ENCODE measurements around the gene G6PD. TPM values are rescaled to one million over a fixed set of nuclear protein-coding genes. Genes with fewer than 3 reads are reported as not detected.
A peak's percentile ranks its signal among the peaks of the same experiment; 100 is the strongest.
"Not testable (repeated sequence)": the region's sequence is repeated elsewhere in the genome, so short reads cannot be mapped to it uniquely, and the experiment has no call there.

Gene G6PD
- total RNA-seq, 8 experiments from 2014 or later = 16.7 to 163 (median 27.6) TPM

DNA sequence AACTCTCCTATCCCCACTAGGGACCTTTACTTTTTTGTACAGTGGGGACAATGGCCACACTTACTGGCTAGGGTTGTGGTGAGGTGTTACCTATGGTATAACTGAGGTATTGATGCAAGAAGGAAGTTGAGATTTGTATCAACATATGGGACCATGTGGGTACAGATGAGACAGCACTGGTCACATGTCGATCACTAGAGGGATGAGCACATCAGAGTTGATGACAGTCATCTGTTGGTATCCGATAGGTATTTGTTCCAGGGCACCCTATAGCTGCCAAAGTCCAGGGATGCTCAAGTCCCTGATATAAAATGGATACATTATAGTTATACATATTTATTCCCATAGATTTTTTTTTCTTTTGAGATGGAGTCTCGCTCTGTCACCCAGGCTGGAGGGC lies 43.7 kb downstream of the G6PD start:
- in situ Hi-C loops (cut with MboI; ENCODE audit: low pct_unique_long_range_greater_than_20kb in 2 of 9, low sequenced_read_pairs in 9 of 9, unreplicated experiment in 9 of 9) = no loop called here
- 49 to 80% methylated on average over 1 to 3 of the region's 3 CpGs; no CpG with 5 or more reads in 8 of the 10 experiments for WGBS, 10 experiments
- H3K4me3 ChIP-seq = no peak overlapping the region
- H3K4me1 ChIP-seq (replicated peaks in 1 of 2) = no peaks in the 10 kb centered on the region
- no peak for ATAC-seq (replicated peaks in 6 of 8)
- no peak overlapping the region for H3K27ac ChIP-seq

DNA sequence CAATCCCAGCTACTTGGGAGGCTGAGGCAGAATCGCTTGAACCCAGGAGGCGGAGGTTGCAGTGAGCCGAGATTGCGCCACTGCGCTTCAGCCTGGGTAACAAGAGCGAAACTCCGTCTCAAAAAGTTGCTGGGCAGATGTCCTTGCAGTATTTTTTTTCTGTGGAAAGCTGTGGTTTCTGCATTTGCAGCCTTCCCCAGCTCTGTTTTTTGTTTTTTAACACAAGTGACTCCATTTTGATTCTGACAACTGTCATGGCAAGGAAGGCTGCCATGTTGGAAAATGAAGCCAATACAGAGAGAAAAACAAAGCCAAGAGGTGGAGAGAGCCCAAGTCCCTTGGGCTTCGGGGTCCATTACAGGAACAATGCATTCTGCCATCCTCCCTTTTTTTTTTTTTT lies 44.5 kb downstream of the G6PD start:
- in situ Hi-C loops (cut with MboI; ENCODE audit: low pct_unique_long_range_greater_than_20kb in 2 of 9, low sequenced_read_pairs in 9 of 9, unreplicated experiment in 9 of 9) = no loop called here
- Histone ChIP-seq H3K4me3 (no peak overlapping the region), H3K4me1 (replicated peaks in 1 of 2) (no peaks in the 10 kb centered on the region), H3K27ac (no peak overlapping the region)
- 40 to 100% (median 70%) methylated on average over 1 to 5 of the region's 8 CpGs; no CpG with 5 or more reads in 4 of the 10 experiments for WGBS, 10 experiments
- ATAC-seq (replicated peaks in 6 of 8) = no peak

DNA sequence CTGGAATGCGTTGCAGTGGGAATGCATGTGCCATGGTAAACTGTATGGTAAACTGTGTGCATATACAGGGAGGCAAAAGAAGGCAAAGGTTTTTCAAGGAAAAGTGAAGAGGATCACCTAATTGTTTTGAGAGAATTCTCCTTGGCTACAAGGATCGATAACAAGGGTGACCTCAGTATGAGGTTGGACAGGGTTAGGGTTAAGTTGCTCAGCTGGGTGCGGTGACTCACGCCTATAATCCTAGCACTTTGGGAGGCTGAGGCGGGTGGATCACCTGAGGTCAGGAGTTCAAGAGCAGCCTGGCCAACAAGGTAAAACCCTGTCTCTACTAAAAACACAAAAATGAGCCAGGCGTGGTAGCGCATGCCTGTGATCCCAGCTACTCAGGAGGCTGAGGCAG lies 45.2 kb downstream of the G6PD start:
- H3K4me3 ChIP-seq; H3K4me1 ChIP-seq (replicated peaks in 1 of 2); in situ Hi-C loops (cut with MboI; ENCODE audit: low pct_unique_long_range_greater_than_20kb in 2 of 9, low sequenced_read_pairs in 9 of 9, unreplicated experiment in 9 of 9); ATAC-seq (replicated peaks in 6 of 8); H3K27ac ChIP-seq: not testable (repeated sequence)
- WGBS, 10 experiments = 20 to 83% methylated on average over 3 to 5 of the region's 7 CpGs; no CpG with 5 or more reads in 8 of the 10 experiments

DNA sequence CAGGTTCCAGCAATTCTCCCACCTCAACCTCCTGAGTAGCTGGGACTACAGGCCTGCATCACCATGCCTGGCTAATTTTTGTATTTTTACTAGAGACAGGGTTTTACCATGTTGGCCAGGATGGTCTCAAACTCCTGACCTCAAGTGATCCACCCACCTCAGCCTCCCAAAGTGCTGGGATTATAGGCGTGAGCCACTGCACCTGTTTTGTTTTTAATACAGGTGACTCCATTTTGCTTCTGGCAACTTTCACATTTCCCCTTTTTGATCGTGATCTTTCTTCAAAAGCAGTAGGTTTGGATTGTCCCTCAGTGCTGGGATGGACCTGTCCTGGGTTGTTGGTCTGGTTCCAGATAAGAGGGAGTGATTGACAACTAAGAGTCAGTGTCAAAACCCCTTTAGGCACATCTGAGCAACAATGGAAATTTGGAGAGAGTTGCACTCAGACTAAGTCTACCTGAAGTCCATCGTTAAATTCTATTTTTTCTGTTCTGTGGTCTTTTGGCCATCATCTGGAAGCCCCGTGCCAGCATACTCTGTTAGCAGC lies 50.0 kb downstream of the G6PD start:
- H3K4me3 ChIP-seq; H3K4me1 ChIP-seq (replicated peaks in 1 of 2); ATAC-seq (replicated peaks in 6 of 8); in situ Hi-C loops (cut with MboI; ENCODE audit: low pct_unique_long_range_greater_than_20kb in 2 of 9, low sequenced_read_pairs in 9 of 9, unreplicated experiment in 9 of 9); H3K27ac ChIP-seq: not testable (repeated sequence)
- 37% methylated on average over 3 of the region's 4 CpGs; no CpG with 5 or more reads in 9 of the 10 experiments for WGBS, 10 experiments

DNA sequence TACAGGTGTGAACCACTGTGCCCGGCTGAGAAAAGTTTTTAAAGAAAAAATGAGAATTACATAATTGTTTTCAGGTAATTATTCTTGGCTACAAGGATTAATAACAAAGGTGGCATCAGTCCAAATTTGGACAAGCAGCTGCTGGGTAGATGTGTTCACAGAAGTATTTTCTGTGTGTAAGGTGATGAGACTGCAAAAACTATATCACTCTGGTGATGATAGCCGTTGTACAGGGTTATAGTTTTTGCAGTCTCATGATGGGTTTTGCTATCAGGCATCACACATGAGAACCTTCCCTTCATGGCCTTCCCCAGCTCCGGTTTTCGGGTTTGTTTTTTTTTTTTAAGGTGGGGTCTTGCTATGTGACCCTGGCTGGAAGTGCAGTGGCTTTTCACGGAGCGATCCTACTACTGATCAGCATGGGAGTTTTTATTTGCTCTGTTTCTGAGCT lies 51.1 kb downstream of the G6PD start:
- no peak for ATAC-seq (replicated peaks in 6 of 8)
- in situ Hi-C loops (cut with MboI; ENCODE audit: low pct_unique_long_range_greater_than_20kb in 2 of 9, low sequenced_read_pairs in 9 of 9, unreplicated experiment in 9 of 9) = no loop called here
- 42 to 100% (median 82%) methylated on average over 1 to 6 of the region's 6 CpGs; no CpG with 5 or more reads in 3 of the 10 experiments for WGBS, 10 experiments
- H3K4me3 ChIP-seq = no peak overlapping the region
- H3K27ac ChIP-seq = no peak overlapping the region
- H3K4me1 ChIP-seq (replicated peaks in 1 of 2) = no peaks in the 10 kb centered on the region

DNA sequence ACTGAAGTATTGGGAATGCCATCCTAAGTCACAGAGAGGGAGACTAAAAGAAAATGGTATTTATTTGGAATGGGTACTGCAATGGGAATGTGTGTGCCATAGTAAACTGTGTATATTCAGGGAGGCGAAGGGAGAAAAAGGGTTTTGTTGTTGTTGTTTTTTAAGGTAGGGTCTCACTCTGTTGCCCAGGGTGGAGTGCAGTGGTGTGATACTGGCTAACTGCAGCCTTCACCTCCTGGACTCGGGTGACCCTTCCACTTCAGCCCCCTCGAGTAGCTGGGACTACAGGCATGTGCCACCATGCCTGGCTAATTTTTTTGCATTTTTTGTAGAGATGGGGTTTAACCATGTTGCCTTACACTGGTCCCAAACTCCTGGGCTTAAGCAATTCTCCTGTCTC lies 51.9 kb downstream of the G6PD start:
- Histone ChIP-seq H3K4me3 (no peak overlapping the region), H3K27ac (no peak overlapping the region), H3K4me1 (replicated peaks in 1 of 2) (peaks cover 0 to 1% of the 10 kb centered on the region in 2 donors)
- in situ Hi-C loops (cut with MboI; ENCODE audit: low pct_unique_long_range_greater_than_20kb in 2 of 9, low sequenced_read_pairs in 9 of 9, unreplicated experiment in 9 of 9) = no loop called here
- WGBS, 10 experiments = 20 to 52% (median 42%) methylated on average over 1 to 3 of the region's 3 CpGs; no CpG with 5 or more reads in 7 of the 10 experiments
- ATAC-seq (replicated peaks in 6 of 8) = no peak

DNA sequence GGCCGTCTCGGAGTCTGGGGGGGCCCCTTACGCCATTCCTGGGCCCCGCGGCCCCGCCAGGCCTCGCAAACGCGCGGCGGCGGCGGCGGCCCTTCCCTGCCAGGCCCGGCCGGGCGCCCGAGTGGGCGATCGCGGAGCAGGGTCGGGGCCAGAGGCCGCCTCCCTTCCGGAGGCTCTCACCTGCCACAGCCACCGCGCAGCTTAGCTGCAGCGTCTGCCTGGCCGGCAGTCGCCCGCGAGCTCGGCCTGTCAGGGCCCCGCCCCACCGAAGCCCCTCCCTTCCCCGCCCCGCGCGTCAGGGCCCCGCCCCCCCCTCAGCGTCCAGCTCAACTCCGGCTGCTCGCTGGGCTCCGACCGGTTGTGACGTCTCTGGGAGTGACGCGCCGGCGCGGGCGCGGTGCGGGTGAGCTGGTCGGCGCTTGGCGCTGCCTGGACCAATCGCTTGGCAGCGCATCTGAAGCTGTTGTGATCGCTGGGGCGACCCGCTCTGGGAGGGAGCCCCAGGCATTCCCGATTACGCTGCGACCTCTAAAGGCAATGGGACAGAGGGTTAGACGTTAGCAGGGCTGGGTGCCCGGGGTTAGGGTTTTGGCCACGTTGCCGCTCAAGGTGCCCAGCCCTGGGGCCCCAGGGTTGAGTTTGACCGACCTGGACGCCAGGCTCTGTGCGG lies 56.1 kb downstream of the G6PD start, which contains the start of gene SLC10A3:
Gene SLC10A3, minus strand, starts transcription at position 216 of the 670 bp plus-strand sequence. CDS start 1,689 bp downstream, outside the sequence.
- peaks cover 4 to 11% of the 10 kb centered on the region in 2 donors for H3K4me1 ChIP-seq (replicated peaks in 1 of 2)
- peak; percentile 83 to 92 (median 86) for ATAC-seq (replicated peaks in 6 of 8)
- H3K27ac ChIP-seq = peak within 1 kb of the TSS; percentile 89
- 0% methylated on average over 3 to 4 of the region's 71 CpGs; no CpG with 5 or more reads in 8 of the 10 experiments for WGBS, 10 experiments
- in situ Hi-C loops (cut with MboI; ENCODE audit: low pct_unique_long_range_greater_than_20kb in 2 of 9, low sequenced_read_pairs in 9 of 9, unreplicated experiment in 9 of 9) = no loop called here
- peak within 1 kb of the TSS; percentile 51 to 97 (median 77) for H3K4me3 ChIP-seq

DNA sequence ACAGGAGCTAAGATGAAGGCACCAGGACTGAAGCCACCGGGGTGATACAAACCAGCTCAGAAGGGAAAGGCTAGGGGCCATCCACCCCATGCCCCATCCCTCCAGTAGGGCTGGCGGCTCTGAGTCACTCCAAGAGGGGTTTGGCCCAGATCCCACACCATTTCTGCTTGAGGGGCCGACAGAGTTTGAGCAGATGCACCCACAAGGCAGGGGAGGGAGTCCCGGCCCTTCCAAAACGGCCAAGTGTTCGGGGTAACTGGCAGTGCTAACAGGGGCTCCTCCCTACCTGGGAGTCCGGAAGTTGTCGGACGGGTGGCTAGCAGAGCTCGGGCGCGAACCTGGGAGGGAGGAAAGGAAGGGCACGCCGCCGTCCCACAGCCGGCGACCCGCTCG lies 56.6 kb downstream of the G6PD start:
- in situ Hi-C loops (cut with MboI; ENCODE audit: low pct_unique_long_range_greater_than_20kb in 2 of 9, low sequenced_read_pairs in 9 of 9, unreplicated experiment in 9 of 9) = no loop called here
- WGBS, 10 experiments = no CpG with 5 or more reads among the region's 19 CpGs
- Histone ChIP-seq H3K4me1 (replicated peaks in 1 of 2) (peaks cover 9 to 17% of the 10 kb centered on the region in 2 donors), H3K27ac (peak overlapping the region; percentile 78 to 89), H3K4me3 (peak overlapping the region; percentile 51 to 97 (median 77))
- ATAC-seq (replicated peaks in 6 of 8) = peak in 7 of 8 experiments; percentile 0 to 15 (median 1)

DNA sequence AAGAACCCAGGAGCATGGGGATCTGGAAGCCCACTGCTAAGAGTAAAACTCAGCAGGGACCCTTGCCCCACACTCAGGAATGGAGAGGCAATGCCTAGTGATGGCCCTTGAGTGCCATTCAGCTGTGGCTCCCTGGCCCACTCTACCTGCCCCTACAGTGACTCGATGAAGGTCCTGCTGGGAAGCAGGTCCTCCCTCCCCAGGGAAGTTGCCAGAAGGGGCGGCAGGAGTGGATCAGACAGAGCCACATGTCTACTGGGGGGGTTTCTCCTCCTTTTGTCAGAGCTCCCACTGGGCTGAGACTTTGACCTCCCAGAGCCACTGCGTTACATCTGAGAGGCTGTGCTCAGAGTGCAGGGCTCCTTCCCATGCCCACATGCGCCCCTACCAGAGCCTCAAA lies 57.5 kb downstream of the G6PD start:
- WGBS, 10 experiments = 67% methylated on average over 1 of the region's 4 CpGs; no CpG with 5 or more reads in 9 of the 10 experiments
- H3K4me1 ChIP-seq (replicated peaks in 1 of 2) = peaks cover 14 to 23% of the 10 kb centered on the region in 2 donors
- H3K4me3 ChIP-seq = peak overlapping the region in 2 of 5 donors; percentile 51 to 97
- H3K27ac ChIP-seq = no peak overlapping the region
- in situ Hi-C loops (cut with MboI; ENCODE audit: low pct_unique_long_range_greater_than_20kb in 2 of 9, low sequenced_read_pairs in 9 of 9, unreplicated experiment in 9 of 9) = no loop called here
- no peak for ATAC-seq (replicated peaks in 6 of 8)

DNA sequence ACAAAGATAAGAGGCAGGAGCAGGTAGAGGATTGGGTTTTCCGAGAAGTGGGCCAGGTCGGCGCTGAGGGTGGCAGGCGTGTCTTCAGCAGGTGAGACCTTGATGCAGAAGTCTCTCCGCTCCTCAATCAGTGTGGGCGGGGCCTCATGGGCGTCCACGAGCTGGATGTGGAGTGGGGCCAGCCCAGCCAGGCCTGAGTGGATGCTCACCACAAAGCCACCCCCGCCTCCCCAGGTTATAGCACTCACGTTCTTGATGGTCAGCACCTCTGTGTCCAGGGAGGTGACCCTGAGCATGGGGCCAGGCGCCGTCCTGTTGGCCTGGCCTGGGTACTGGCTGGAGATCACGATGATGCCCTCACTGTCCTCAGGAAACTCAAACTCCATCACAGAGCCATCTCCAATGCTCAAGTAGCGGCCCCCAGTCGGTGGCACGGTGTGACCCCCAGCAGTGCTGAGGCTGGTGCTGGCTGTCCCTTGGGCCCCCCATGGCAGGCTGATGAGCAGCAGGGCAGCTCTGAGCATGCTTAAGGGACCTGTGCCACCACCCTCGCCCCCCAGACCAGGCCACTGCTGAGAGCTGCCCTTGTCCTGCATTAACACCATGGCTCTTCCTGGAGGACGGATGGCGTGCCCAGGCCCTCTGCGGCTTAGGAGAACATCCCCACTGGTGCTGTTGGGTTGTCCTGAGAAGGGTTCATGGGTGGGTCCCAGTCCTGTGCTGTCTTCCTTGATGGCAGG lies 58.1 kb downstream of the G6PD start:
- WGBS, 10 experiments = 46% methylated on average over 4 of the region's 20 CpGs; no CpG with 5 or more reads in 9 of the 10 experiments
- ATAC-seq (replicated peaks in 6 of 8) = no peak
- Histone ChIP-seq H3K4me3 (no peak overlapping the region), H3K4me1 (replicated peaks in 1 of 2) (peaks cover 14 to 23% of the 10 kb centered on the region in 2 donors), H3K27ac (no peak overlapping the region)
- in situ Hi-C loops (cut with MboI; ENCODE audit: low pct_unique_long_range_greater_than_20kb in 2 of 9, low sequenced_read_pairs in 9 of 9, unreplicated experiment in 9 of 9) = no loop called here

DNA sequence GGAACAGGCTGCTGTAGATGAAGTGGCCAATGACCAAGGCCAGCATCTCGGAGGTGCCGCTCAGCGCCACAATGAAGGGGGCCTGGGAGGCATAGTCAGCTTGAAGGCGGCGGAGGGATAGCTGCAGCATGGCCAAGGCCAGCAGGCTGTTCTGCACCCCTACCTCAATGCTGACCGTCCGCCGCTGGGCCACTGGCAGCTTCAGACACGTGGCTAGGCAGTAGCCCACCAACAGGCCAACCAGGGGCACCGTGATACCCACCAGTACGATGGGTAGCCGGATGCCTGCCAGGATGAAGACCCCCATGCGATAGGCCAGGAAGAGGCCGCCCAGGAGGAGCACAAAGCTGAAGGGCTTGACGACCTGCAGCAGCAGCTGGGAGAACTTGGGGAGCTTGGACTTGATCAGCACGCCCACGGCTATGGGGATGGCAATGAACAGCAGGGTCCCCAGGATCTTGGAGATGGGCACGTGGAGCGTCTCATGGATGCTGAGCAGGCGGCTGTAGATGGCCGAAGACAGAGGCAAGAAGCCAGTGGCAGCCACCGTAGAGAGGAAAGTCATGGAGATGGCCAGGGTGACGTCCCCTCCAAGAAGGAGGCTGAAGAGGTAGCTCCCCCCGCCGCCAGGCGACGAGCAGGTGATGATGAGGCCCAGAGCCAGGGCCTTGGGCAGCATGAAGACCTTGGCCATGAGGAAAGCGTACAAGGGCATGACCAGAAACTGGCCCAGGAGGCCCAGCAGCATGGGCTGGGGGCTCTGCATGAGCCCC lies 58.9 kb downstream of the G6PD start:
- 93 to 100% (median 100%) methylated on average over 1 to 4 of the region's 28 CpGs; no CpG with 5 or more reads in 7 of the 10 experiments for WGBS, 10 experiments
- peaks cover 14 to 23% of the 10 kb centered on the region in 2 donors for H3K4me1 ChIP-seq (replicated peaks in 1 of 2)
- H3K27ac ChIP-seq = no peak overlapping the region
- H3K4me3 ChIP-seq = no peak overlapping the region
- no peak for ATAC-seq (replicated peaks in 6 of 8)
- in situ Hi-C loops (cut with MboI; ENCODE audit: low pct_unique_long_range_greater_than_20kb in 2 of 9, low sequenced_read_pairs in 9 of 9, unreplicated experiment in 9 of 9) = no loop called here

DNA sequence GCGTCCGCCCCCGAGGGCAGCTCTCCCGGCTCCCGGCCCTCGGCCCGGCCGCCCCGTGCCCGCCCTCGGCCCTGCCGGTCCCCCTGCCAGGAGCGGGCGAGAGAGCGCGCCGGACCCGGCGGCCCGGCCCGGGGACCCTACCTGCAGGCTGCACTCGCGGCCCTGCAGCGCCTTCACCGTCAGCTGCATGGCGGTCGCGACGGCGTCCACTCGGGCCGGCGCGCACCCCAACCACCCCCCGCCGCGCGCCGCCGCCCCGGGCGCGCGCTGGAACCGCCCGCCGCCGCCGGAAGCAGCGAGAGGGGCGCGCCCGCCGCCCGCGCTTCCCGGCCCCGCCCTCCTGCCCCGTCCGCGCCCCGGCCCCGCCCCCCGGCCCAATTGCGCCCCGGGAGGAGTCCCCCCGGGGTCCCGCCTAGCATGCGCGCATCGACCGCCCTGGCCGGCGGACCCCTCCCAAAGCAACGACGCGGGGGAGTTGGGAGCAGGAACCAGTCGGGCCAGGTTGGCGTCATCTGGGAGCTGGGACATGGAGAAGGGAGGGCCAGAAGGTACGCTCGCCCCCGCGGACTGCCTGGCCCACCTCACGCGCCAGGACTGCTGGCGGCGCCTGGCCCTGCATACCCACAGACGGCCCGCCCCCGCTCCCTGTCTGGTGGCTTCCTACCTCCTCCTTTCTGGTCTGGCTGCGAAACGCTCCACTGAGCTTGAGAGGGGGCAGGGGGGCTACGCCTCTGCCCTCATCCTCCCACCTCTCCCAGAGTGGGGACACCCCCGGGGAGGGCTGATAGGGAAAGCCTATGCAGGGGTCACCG lies 60.0 kb downstream of the G6PD start, which contains the start of gene UBL4A:
Gene UBL4A, minus strand, starts transcription at position 220 of the 812 bp plus-strand sequence. Its CDS starts 31 bp downstream, at position 189.
- Histone ChIP-seq H3K4me1 (replicated peaks in 1 of 2) (peaks cover 14 to 23% of the 10 kb centered on the region in 2 donors), H3K4me3 (peak within 1 kb of the TSS; percentile 47 to 89 (median 69)), H3K27ac (peak within 1 kb of the TSS; percentile 76 to 92)
- peak; percentile 8 to 70 (median 60) for ATAC-seq (replicated peaks in 6 of 8)
- WGBS, 10 experiments = no CpG with 5 or more reads among the region's 95 CpGs
- in situ Hi-C loops (cut with MboI; ENCODE audit: low pct_unique_long_range_greater_than_20kb in 2 of 9, low sequenced_read_pairs in 9 of 9, unreplicated experiment in 9 of 9) = no loop called here
